Endothelial cell of umbilical vein (primary cell): ENCODE results near the gene CPD. TPM values are rescaled to one million over a fixed set of nuclear protein-coding genes. Genes with fewer than 3 reads are reported as not detected.

Experiments
- BruUV-seq: library from RNA; stranded (reverse); fragments of 400-500 nt; replicated peaks from 2 replicates; lab custom pipeline; 2021; lab: Mats Ljungman, UMichigan
- CTCF ChIA-PET: fragments of 300-600, 350-600 bp; sonication (Branson Sonifier 250); formaldehyde crosslinking; loops from one replicate; lab custom pipeline; 2021; ENCODE audit warnings: antibody characterized with exemption, inconsistent platforms; lab: Charles Lee
- POLR2A ChIA-PET: fragments of 300-600, 350-600 bp; sonication (Branson Sonifier 250); formaldehyde crosslinking; loops from one replicate; lab custom pipeline; 2021; ENCODE audit warnings: antibody characterized with exemption, inconsistent platforms; lab: Charles Lee
- DNase-seq: peaks from one replicate; pipeline ENCODE4 v3.0.0-alpha.2; 2011; ENCODE audit warnings: low read depth, low spot score
- FAIRE-seq: peaks from 2 replicates; lab custom pipeline; 2011; peaks lifted over from hg19 to GRCh38; lab: Jason Lieb, UNC
- H2AFZ ChIP-seq: 2 replicates; pipeline ENCODE4 v1.6.0; 2012; ENCODE audit warnings: low read depth, low read length, control low read depth, inconsistent platforms
- H3K27ac ChIP-seq: 2 replicates; pipeline ENCODE4 v1.5.1; 2011; ENCODE audit warnings: low read depth, mild to moderate bottlenecking, control low read depth, low read length, moderate library complexity; ENCODE audit not compliant: insufficient read depth
- H3K27me3 ChIP-seq, 2 experiments: 2 replicates each; pipeline versions ENCODE4 v1.6.0 to v1.6.1; 2011; ENCODE audit warnings: low read length in 2 of 2, mixed read lengths in 1 of 2; ENCODE audit not compliant: control insufficient read depth in 2 of 2, insufficient read depth in 2 of 2
- H3K36me3 ChIP-seq, 2 experiments: 2 replicates in 1 of 2; 3 replicates in 1 of 2; pipeline ENCODE4 v1.5.1; 2011; ENCODE audit warnings: low read length in 2 of 2, mild to moderate bottlenecking in 1 of 2, moderate library complexity in 1 of 2; ENCODE audit not compliant: control insufficient read depth in 2 of 2, insufficient read depth in 2 of 2; ENCODE audit errors: extremely low read depth in 1 of 2
- H3K4me1 ChIP-seq: 3 replicates; pipeline ENCODE4 v1.5.1; 2011; ENCODE audit warnings: mild to moderate bottlenecking, low read length; ENCODE audit not compliant: control insufficient read depth, insufficient read depth; ENCODE audit errors: extremely low read depth
- H3K4me2 ChIP-seq: 2 replicates; pipeline ENCODE4 v1.6.1; 2011; ENCODE audit warnings: low read length, control low read depth, mixed read lengths; ENCODE audit not compliant: insufficient read depth
- H3K4me3 ChIP-seq, 3 experiments: fragments of 200-600 bp in 1 of 3; sonication (generic), shearing (Covaris generic) in 1 of 3; replicated peaks in 1 of 3; 2 replicates each; pipeline ENCODE4 v1.5.1; 2011 to 2016; ENCODE audit warnings: control low read depth in 3 of 3, low read length in 3 of 3, mild to moderate bottlenecking in 2 of 3, inconsistent platforms in 1 of 3, low read depth in 1 of 3, moderate library complexity in 1 of 3; ENCODE audit not compliant: insufficient read depth in 1 of 3
- H3K79me2 ChIP-seq: 2 replicates; pipeline ENCODE4 v1.6.0; 2012; ENCODE audit warnings: low read length, inconsistent platforms; ENCODE audit not compliant: control insufficient read depth, insufficient read depth
- H3K9ac ChIP-seq: replicated peaks from 2 replicates; pipeline ENCODE3; 2011; ENCODE audit warnings: low read length, control low read depth; ENCODE audit not compliant: insufficient read depth; ENCODE audit errors: extremely low read depth
- H3K9me1 ChIP-seq: replicated peaks from 3 replicates; pipeline ENCODE4 v1.6.0; 2011; ENCODE audit warnings: mild to moderate bottlenecking, low read length; ENCODE audit not compliant: control insufficient read depth, insufficient read depth; ENCODE audit errors: extremely low read depth
- H3K9me3 ChIP-seq: replicated peaks from 2 replicates; pipeline ENCODE4 v1.5.1; 2012; ENCODE audit warnings: low read length, inconsistent platforms; ENCODE audit not compliant: control insufficient read depth, insufficient read depth
- H4K20me1 ChIP-seq: replicated peaks from 2 replicates; pipeline ENCODE3; 2011; ENCODE audit warnings: mild to moderate bottlenecking, low read length; ENCODE audit not compliant: control insufficient read depth, insufficient read depth; ENCODE audit errors: extremely low read depth
- FOS ChIP-seq: IDR thresholded peaks from 2 replicates; pipeline ENCODE4 v1.6.1; 2011; ENCODE audit warnings: mild to moderate bottlenecking, low read length, moderate library complexity, borderline replicate concordance; ENCODE audit not compliant: insufficient read depth
- dilution Hi-C: fragments of 300-500 bp; cut with MboI; formaldehyde crosslinking; loops from one replicate; pipeline ENCODE4 v1.15.0; 2019; ENCODE audit warnings: low sequenced_read_pairs; ENCODE audit not compliant: extremely low pct_ligation_motif_present
- intact Hi-C: fragments of 100-400 bp; cut with micrococcal nuclease; formaldehyde crosslinking; loops from one replicate; pipeline ENCODE4 v1.10.0; 2022
- polyA plus RNA-seq, 4 experiments: library from polyadenylated mRNA; depleted of rRNA in 3 of 4; stranded (reverse) in 3 of 4; unstranded in 1 of 4; fragments of >200 nt; gene quantifications; 2 replicates each; pipeline versions ENCODE4 v1.2.1 to v1.2.3, GENCODE V29; 2011 to 2012; ENCODE audit warnings: missing spikeins in 1 of 4
- total RNA-seq: library from RNA; stranded (reverse); gene quantifications from 2 replicates; pipeline ENCODE4 v1.2.3, GENCODE V29; 2021
- TF ChIP-seq, protein P1 (sequence below), 2 donors: IDR thresholded peaks; 1 replicate in 1 of 2; 2 replicates in 1 of 2; pipeline ENCODE4 v1.5.1; 2011; ENCODE audit warnings: low read length in 2 of 2, mild to moderate bottlenecking in 2 of 2, moderate library complexity in 2 of 2, control low read depth in 1 of 2, inconsistent platforms in 1 of 2, low read depth in 1 of 2; ENCODE audit not compliant: insufficient read depth in 1 of 2; ENCODE audit errors: extremely low read depth in 1 of 2

Gene CPD
- total and polyA plus RNA-seq, 2 donors (not counting 3 experiments of a cell fraction or from before 2014, with no cell fraction given): 18.3 to 63.6 TPM

DNA sequence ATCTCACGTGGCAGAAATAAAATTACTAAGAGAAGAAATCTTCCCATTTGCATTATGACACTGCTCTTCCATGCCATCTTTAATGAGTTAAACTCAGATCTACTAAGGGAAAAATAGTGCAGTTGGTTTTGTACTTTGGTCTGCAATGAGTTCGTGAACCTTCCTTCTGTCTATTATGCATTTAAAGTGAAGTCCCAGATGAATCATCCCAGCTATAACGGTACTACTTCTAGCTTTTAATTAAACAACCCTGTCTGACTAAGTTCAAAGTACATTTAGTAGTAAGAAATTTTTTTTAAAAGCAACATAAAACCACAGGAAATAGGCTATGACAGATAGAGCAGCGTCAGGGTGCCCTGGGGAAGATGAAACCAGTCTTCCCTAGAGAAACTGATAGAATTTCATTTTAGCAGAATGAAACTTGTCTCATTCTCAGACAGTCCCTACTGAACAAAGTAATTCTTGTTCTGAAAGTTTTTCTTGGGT is 46.6 kb upstream of the CPD start:
- FAIRE-seq: peak; percentile 59
- BruUV-seq: no TSS peak

More for the DNA sequence above, 46.6 kb upstream of the CPD start:
- no peaks in the 10 kb centered on the region for H3K9me3 ChIP-seq
- CTCF ChIA-PET: interaction anchor here (1.2 kb wide), 1 partner anchor 239 kb away, joined by 4 read pairs; no protein-coding TSS in a partner anchor
- TF ChIP-seq, protein P1, sequence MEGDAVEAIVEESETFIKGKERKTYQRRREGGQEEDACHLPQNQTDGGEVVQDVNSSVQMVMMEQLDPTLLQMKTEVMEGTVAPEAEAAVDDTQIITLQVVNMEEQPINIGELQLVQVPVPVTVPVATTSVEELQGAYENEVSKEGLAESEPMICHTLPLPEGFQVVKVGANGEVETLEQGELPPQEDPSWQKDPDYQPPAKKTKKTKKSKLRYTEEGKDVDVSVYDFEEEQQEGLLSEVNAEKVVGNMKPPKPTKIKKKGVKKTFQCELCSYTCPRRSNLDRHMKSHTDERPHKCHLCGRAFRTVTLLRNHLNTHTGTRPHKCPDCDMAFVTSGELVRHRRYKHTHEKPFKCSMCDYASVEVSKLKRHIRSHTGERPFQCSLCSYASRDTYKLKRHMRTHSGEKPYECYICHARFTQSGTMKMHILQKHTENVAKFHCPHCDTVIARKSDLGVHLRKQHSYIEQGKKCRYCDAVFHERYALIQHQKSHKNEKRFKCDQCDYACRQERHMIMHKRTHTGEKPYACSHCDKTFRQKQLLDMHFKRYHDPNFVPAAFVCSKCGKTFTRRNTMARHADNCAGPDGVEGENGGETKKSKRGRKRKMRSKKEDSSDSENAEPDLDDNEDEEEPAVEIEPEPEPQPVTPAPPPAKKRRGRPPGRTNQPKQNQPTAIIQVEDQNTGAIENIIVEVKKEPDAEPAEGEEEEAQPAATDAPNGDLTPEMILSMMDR (IDR thresholded peaks at IDR 0.05; ENCODE audit: extremely low read depth in 1 of 2, insufficient read depth in 1 of 2, low read depth in 1 of 2, low read length in 2 of 2): no peak
- TF ChIP-seq FOS: peak; percentile 49
- H3K36me3 ChIP-seq: no peaks in the 10 kb centered on the region
- no peaks in the 10 kb centered on the region for H3K4me1 ChIP-seq
- no peaks in the 10 kb centered on the region for H3K9me1 ChIP-seq
- H3K27me3 ChIP-seq: peaks cover 0 to 2% of the 10 kb centered on the region in 2 experiments
- H3K79me2 ChIP-seq: no peaks in the 10 kb centered on the region
- no peaks in the 10 kb centered on the region for H4K20me1 ChIP-seq
- no peak overlapping the region for H2AFZ ChIP-seq
- dilution Hi-C loops: no loop called here
- intact Hi-C loops: no loop called here
- no peak overlapping the region for H3K4me2 ChIP-seq
- no peak overlapping the region for H3K4me3 ChIP-seq
- no peak for DNase-seq
- H3K9ac ChIP-seq: no peak overlapping the region
- H3K27ac ChIP-seq: no peak overlapping the region
- POLR2A ChIA-PET: no interaction called here
